Measurements from ENCODE around the gene TNS3. TPM values are rescaled to one million over a fixed set of nuclear protein-coding genes. Genes with fewer than 3 reads are reported as not detected.
A peak's percentile ranks its signal among the peaks of the same experiment; 100 is the strongest.

TNS3 gene
- total RNA-seq, 1 donor from 2014 or later = 452 TPM

GRCh38 chr7:47389171-47389922 is 192.6 kb downstream of the TNS3 start:
- peaks cover 54% of the 10 kb centered on the region for H3K36me3 Mint-ChIP-seq
- H3K27me3 Mint-ChIP-seq (ENCODE audit: low read depth) = no peaks in the 10 kb centered on the region
- H3K4me1 Mint-ChIP-seq = peaks cover 12% of the 10 kb centered on the region
- no peaks in the 10 kb centered on the region for H3K9me3 Mint-ChIP-seq
- no peak overlapping the region for H3K4me3 Mint-ChIP-seq
- DNase-seq (ENCODE audit: low spot score in 2 of 2, unreplicated experiment in 2 of 2) = no peak
- no peak for TF ChIP-seq CTCF (IDR thresholded peaks at IDR 0.05; ENCODE audit: unreplicated experiment)
- no peak overlapping the region for H3K27ac Mint-ChIP-seq

GRCh38 chr7:47387506-47387905 is 194.4 kb downstream of the TNS3 start:
- Mint-ChIP-seq H3K36me3 (peaks cover 51% of the 10 kb centered on the region), H3K4me1 (peaks cover 8% of the 10 kb centered on the region), H3K27ac (no peak overlapping the region), H3K4me3 (no peak overlapping the region), H3K9me3 (no peaks in the 10 kb centered on the region), H3K27me3 (ENCODE audit: low read depth) (no peaks in the 10 kb centered on the region)
- no peak for DNase-seq (ENCODE audit: low spot score in 2 of 2, unreplicated experiment in 2 of 2)
- TF ChIP-seq CTCF (IDR thresholded peaks at IDR 0.05; ENCODE audit: unreplicated experiment) = no peak

GRCh38 chr7:47386273-47386835 is 195.6 kb downstream of the TNS3 start:
- DNase-seq (ENCODE audit: low spot score in 2 of 2, unreplicated experiment in 2 of 2) = no peak
- no peaks in the 10 kb centered on the region for H3K9me3 Mint-ChIP-seq
- peaks cover 11% of the 10 kb centered on the region for H3K4me1 Mint-ChIP-seq
- no peak for TF ChIP-seq CTCF (IDR thresholded peaks at IDR 0.05; ENCODE audit: unreplicated experiment)
- peak overlapping the region; percentile 50 for H3K27ac Mint-ChIP-seq
- no peak overlapping the region for H3K4me3 Mint-ChIP-seq
- H3K36me3 Mint-ChIP-seq = peaks cover 46% of the 10 kb centered on the region
- H3K27me3 Mint-ChIP-seq (ENCODE audit: low read depth) = no peaks in the 10 kb centered on the region

- no peak for DNase-seq (ENCODE audit: low spot score in 2 of 2, unreplicated experiment in 2 of 2)
- H3K27ac Mint-ChIP-seq = no peak overlapping the region
- H3K4me3 Mint-ChIP-seq = no peak overlapping the region
- peaks cover 39% of the 10 kb centered on the region for H3K36me3 Mint-ChIP-seq
- H3K4me1 Mint-ChIP-seq = peaks cover 18% of the 10 kb centered on the region
- TF ChIP-seq CTCF (IDR thresholded peaks at IDR 0.05; ENCODE audit: unreplicated experiment) = no peak
- H3K27me3 Mint-ChIP-seq (ENCODE audit: low read depth) = no peaks in the 10 kb centered on the region
- H3K9me3 Mint-ChIP-seq = no peaks in the 10 kb centered on the region
Measured at GRCh38 chr7:47385536-47386125, 196.3 kb downstream of the TNS3 start.

GRCh38 chr7:47384755-47385535 is 197.0 kb downstream of the TNS3 start:
- peak overlapping the region; percentile 77 for H3K27ac Mint-ChIP-seq
- peaks cover 25% of the 10 kb centered on the region for H3K4me1 Mint-ChIP-seq

More at GRCh38 chr7:47384755-47385535, 197.0 kb downstream of the TNS3 start:
- Mint-ChIP-seq H3K36me3 (peaks cover 36% of the 10 kb centered on the region), H3K4me3 (no peak overlapping the region), H3K9me3 (no peaks in the 10 kb centered on the region), H3K27me3 (ENCODE audit: low read depth) (no peaks in the 10 kb centered on the region)
- no peak for TF ChIP-seq CTCF (IDR thresholded peaks at IDR 0.05; ENCODE audit: unreplicated experiment)
- no peak for DNase-seq (ENCODE audit: low spot score in 2 of 2, unreplicated experiment in 2 of 2)

All from mesothelial cell of epicardium (in vitro differentiated cells).